GM23248 (cell line): ENCODE measurements around the gene DNAAF8.

Experiments
- EZH2 ChIP-seq: fragments of 200-600 bp; sonication (generic); IDR thresholded peaks from 2 replicates; pipeline ENCODE4 v1.6.1; 2018; ENCODE audit warnings: antibody characterized with exemption, mild to moderate bottlenecking; ENCODE audit not compliant: insufficient read depth, poor library complexity, severe bottlenecking
- EZH2phosphoT487 ChIP-seq: fragments of 200-600 bp; sonication (generic); IDR thresholded peaks from 2 replicates; pipeline ENCODE4 v1.6.1; 2018; ENCODE audit warnings: antibody characterized with exemption, moderate library complexity, mild to moderate bottlenecking, low read depth; ENCODE audit not compliant: insufficient read depth

DNA sequence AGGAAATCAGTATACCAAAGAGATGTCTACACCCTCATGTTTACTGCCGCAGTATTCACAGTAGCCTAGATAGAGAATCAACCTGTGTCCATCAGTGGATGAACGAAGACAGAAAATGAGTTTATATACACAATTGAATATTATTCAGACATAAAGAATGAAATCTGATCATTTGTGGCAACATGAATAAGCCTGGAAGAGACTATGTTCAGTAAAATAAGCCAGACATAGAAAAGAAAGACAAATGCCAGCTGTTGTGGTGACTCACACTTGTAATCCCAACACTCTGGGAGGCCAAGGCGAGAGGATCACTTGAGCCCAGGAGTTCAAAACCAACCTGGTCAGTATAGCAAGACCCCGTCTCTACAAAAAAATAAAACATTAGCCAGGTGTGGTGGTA, 24.9 kb upstream of the DNAAF8 start:
- no peak for TF ChIP-seq EZH2
- no peak for TF ChIP-seq EZH2phosphoT487
